ENCODE measurements around the gene FGF14.

The FGF14 gene

DNA sequence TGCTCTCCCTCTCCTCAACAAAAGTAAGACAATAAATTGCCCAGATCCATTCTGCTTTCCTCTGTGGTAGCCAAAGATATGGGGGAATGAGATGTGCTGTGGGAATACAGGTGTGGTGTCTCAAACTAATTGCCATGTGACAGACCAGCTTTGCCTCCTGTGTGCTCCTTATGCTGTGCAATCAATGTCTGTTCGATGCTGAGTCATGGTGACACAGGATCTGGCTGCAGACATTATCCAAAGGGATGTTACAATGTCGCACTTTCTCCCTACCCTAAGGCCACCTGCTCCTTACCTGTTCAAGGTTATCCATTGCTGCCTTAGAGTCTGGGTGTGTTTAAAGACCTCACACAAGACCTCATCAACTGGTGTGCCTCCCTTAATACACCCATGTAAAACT is 32.5 kb downstream of the FGF14 start:
- no peak for DNase-seq (ENCODE audit: low read depth in 2 of 3, low spot score in 1 of 3)

DNA sequence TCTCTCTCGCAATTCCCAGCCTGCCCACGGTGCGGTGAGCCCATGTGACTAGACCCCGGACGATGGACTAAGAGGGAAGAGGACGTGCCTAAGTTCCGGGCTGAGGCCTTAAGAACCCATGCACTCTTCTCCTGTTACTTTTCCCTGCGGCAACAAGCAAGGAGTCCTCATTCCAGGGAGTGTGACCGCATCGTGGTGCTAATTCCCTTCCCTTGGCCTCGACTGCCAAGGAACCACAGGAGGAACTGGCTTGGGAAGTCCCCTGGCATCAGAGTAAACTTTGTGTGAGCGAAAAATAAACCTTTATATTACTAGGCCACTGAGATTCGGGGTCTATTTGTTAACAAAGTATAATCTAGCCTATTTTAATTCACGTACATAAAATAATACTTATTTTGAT is 34.0 kb downstream of the FGF14 start:
- DNase-seq (ENCODE audit: low read depth in 2 of 3, low spot score in 1 of 3), result no peak

DNA sequence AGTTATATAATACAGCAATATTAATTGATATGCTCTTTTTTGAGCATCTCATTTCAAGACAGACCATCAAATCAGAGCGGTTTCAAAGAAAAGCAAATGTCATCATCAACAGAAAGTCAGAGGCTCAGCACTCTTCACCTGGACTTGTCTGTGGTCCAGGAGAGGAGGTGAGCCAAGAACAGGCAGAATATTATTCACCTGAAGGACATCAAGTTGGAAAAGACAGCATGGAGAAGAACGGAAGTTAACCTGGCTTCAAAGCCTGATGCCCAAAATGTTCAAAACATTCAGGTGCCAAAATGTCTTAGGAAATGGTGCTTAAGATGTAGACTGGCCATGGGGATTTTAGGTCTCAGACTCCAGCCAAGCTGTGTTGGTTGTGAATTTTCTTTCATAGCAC is 40.7 kb downstream of the FGF14 start:
- no peak for DNase-seq (ENCODE audit: low read depth in 2 of 3, low spot score in 1 of 3)

DNA sequence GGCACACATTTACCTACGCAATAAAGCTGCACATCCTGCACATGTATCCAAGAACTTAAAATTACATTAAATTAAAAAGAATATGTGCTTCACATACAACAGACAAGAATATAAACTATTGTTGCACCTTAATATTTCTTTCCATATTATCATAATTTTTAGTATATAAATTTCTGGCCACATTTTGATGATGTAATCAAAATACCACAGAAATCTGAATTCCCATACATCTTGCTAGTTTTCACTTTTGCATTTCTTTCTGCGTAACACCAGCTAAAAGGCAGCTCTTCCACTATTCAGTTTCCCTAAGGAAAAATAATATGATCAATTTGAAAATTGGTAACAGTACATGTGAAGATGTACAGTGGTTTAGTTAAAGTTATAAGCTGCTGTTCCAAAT is 42.6 kb downstream of the FGF14 start:
- no peak for DNase-seq (ENCODE audit: low read depth in 2 of 3, low spot score in 1 of 3)

DNA sequence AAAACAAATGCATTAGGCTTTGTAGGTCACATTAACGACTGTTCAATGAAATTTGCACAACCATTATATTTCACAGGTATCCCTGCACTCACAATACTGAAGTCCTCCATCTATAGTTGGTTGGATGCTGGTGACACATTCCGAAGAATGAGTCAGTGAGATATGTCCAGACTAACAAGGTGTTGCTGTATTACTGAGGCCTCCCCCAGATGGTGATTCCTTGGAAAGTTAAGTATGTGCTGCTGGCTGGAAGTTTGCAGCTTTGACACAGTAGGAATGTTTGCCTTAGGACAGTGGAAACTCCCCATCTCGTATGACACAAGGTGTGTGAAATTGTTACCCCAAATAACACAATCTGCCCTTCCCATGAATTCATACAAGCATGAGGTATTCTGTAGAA is 46.6 kb downstream of the FGF14 start:
- no peak for DNase-seq (ENCODE audit: low read depth in 2 of 3, low spot score in 1 of 3)

DNA sequence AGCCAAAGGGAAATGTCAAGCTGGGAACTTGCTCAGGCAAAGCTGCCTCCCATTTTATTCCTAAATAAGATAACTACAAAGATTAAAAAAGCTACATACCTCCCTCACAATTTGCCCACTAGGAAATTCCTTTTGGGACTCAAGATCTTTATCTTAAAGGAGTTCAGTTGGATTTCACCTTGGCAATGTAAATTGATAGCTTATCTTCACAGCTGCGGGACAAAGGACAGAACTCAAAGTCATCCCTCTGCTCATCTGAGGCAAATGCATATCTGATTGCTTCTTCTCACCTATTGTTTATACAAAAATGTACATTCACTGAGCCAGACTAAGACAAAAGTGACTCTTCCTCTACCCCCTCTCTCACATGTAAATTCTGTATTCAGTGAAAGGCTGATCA is 47.8 kb downstream of the FGF14 start:
- DNase-seq (ENCODE audit: low read depth in 2 of 3, low spot score in 1 of 3), result no peak

DNA sequence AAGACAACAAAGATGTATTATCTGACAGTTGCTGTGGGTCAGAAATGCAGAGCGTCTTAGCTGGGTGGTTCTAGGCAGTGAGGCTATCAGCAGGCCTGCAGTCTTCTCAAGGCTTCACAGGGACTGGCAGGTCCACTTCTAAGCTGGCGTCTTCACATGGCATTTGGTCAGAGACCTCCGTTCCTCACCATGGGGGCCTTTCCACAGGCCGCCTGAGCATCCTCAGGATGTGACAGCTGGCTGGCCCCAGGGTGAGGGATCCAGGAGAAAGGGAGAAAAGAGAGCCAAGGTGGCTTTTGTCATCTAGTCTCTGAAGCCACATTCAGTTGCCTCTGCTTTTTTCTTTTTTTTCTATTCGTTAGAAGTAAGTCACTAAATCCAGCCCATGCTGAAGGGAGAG is 50.3 kb downstream of the FGF14 start:
- DNase-seq (ENCODE audit: low read depth in 2 of 3, low spot score in 1 of 3), result no peak

DNA sequence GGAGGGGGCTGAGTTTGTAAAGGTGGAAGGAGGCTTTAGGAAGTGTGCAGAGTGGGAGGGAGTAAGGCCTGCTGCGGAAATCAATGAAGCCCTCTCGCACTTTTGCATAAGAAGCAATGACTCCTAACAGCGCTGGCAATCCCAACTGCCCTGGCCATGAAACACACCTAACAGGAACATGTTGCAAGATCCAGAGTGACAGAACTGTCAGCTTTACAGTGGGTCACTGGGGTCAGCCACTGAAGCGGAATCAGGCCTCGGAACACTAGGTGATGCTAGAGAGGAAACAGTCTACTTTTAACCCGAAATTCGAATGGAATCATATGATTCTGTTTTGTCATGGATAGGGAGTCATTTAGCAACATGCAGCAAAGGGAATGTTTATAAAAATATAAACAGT is 54.4 kb downstream of the FGF14 start:
- DNase-seq (ENCODE audit: low read depth in 2 of 3, low spot score in 1 of 3), result no peak

DNA sequence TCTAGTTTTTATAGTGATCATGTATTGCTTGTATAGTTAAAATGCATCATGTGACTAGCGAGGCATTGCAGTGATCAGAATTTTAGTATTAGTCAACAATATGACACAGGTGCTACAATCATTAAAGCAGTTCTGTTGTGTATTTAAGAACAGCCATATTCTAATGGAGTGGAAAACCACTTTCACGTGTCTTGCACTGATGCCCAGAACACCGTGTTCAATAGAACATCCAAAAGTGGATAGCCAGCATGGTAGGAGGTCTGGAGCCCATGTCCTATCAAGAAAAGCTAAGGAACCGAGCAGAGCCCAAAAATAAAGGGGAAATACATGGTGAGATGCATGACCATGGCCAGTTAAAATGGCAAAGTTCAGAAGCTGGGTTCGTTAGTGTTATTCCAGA is 55.1 kb downstream of the FGF14 start:
- DNase-seq (ENCODE audit: low read depth in 2 of 3, low spot score in 1 of 3), result no peak

DNA sequence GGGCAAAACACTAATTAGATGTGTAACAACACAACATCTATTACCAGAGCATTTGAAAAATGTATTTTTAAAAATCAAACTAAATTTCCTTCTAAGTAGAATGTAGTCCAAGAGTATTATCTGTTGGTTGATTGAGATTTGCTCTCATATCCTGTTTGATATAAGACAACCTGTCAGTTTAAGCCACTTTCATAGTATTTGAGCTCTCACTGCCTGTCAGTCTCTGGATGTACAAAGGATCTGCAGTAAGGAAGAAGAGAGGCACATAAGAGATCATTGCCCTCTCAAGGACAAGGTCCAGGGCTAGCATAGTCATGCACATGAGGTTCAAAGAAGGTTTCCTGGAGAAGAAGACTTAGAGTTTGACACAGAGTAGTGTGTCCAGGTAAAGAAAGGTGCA is 57.4 kb downstream of the FGF14 start:
- no peak for DNase-seq (ENCODE audit: low read depth in 2 of 3, low spot score in 1 of 3)

DNA sequence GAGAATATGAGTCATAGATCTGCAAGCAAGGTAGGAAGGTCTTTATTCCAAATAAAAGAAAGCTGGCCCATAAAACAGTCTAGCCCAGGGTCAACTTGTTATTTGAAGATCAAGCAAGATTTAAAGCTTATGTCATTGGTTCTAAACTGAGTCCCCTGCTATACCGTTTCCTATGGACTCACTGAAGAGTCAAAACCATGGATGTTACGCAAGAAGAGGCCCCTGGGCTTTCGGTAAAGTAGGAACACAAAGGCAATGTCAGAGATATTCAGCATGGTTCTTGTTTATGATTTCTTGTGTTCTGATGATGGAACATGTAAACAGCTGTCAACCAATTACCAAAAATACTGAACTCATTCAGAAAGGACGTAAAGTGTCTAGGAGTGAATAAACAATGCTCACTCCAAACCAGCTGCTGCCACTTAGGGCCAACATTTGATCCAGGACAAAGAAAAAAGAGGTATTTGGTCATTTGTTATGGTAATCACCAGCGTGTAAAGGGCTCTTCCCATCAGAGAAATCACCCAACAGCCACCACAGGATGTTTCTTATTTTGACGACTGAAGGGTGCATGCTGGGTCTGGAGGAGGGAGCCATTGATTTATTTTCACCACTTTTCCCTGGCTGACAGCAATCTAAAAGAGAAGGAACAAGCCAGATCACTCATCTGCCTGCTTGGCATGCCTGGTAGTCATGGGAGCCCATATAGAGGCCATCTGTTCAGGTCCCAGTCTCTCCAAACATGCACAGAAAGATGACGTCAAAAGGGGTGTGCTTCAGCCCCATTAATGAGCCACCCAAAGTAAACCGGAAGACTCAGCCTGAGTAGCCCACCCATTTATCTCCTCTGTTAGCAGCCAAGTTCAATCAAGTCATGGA is 68.3 kb downstream of the FGF14 start:
- no peak for DNase-seq (ENCODE audit: low read depth in 2 of 3, low spot score in 1 of 3)

DNA sequence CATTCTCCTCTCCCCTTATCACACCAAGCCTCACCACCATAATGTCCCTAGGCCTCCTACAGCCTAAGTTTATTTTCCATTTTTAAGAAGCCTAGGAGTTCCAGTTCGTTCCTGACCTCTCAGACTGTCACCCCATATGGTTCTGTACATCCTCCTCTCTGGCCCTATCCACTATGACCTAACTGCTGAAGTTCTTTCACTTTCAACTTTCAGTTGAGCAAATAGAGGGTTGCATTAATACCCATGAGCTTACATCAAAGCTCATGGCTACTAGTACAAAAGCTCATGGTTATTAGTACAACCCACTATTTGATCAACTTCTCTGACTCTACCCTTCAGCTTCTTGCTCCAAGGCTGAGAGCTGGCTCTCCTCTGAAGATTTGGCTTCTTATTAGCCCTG is 72.9 kb downstream of the FGF14 start:
- DNase-seq (ENCODE audit: low read depth in 2 of 3, low spot score in 1 of 3), result no peak

DNA sequence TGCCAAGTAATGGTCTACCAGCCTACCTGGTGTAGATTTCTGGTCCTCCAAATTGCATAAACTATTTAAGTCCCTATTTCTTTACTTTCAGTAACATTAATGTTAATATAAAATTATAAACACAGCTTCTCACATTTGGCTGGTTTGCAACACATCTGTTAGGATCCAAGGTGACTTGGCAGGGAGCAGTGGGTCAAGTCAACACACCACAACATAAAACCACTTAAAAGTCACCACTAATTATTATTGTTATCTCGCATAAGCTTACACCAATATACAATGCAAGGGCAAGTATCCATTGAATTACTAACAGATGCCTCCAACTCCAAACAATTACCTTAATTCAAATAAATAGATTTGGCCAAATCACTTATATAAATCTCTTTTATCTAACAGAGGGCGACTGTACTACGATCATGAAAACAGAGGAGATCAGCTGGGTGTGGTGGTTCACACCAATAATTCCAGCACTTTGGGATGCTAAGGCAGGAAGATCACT is 74.7 kb downstream of the FGF14 start:
- no peak for DNase-seq (ENCODE audit: low read depth in 2 of 3, low spot score in 1 of 3)

DNA sequence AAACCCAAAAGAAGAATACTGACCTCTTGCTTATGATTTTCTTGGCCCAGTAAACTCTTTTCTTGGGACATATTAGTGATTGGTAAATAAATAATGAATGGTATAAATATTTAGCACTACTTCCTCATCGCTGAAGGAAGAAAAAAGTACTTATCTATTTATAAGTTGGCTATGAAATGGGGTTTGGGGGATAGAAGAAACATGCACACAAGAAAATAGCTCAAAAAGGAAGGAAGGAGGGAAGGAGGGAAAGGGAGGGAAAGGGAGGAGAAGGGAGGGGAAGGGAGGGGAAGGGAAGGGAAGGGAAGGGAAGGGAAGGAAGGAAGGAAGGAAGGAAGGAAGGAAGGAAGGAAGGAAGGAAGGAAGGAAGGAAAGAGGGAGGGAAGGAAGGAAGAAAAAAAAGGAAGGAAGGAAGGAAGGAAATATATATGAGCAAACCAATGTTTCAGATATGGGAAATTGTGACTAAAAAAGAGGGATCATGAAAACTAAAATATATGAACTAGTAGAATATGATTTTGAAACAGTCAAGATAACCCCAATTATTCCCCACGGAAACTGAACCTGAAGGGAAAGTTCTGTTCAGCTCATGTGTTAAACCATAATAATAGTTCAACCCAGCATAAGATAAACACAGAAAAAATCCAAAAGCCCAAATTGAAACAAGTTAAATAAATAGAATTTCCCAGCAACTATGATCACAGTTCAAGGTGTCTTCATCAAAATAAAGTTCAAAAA is 75.3 kb downstream of the FGF14 start:
- DNase-seq (ENCODE audit: low read depth in 2 of 3, low spot score in 1 of 3), result no peak

DNA sequence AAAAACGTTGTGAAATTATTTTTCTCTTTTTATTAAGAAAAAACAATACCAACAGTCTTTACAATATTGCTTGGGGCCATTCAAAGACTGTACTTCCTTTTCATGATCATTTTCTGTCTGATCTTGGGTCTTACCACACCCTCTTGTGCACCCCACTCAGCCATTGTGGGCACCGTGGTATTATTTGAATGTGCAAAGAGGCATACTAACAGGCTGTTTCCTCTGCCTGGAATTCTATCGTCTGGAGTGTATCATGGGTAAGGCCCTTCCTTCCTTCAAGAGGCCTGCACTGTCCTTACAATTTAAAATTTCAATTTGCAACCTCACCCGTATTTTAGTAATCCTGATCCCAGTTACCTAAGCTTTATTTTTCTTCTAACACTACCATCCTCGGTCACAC is 76.5 kb downstream of the FGF14 start:
- DNase-seq (ENCODE audit: low read depth in 2 of 3, low spot score in 1 of 3), result no peak

DNA sequence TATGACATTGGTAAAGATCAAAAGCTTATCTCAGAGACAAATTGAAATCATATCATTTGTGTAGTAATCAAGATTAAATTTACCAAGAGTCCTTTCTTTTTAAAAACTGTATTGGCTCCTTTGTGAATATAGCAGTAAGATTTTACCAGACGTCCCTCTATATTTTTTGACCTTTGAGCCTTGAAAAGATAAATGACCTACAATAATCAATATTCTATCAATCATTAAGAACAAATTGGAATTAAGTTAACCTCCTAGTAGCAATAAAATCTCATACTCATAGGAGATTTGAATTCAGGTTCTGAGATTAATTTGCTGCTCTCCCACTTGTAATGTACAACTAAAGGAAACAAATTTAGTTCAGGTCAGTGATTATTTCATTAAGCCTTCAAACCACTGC is 78.3 kb downstream of the FGF14 start:
- no peak for DNase-seq (ENCODE audit: low read depth in 2 of 3, low spot score in 1 of 3)

DNA sequence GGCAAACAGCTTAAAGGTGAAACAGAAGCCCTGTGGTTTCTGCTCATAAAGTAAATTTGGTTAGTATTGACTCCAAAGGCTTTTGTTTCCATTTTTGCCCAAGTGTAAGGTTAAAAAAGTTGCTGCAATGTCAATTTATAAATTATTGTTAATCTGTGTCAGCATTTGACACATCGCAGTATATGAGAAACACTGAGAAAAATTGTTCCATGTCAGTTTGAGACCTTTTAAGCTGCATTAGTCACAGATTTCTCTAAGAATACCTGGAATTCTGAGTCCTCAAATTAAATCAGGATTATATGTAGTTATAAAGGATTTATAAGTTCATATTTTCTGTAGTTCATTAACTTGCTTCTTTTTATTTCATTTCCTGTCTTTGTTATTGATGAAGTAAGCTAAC is 78.8 kb downstream of the FGF14 start:
- DNase-seq (ENCODE audit: low read depth in 2 of 3, low spot score in 1 of 3), result no peak

DNA sequence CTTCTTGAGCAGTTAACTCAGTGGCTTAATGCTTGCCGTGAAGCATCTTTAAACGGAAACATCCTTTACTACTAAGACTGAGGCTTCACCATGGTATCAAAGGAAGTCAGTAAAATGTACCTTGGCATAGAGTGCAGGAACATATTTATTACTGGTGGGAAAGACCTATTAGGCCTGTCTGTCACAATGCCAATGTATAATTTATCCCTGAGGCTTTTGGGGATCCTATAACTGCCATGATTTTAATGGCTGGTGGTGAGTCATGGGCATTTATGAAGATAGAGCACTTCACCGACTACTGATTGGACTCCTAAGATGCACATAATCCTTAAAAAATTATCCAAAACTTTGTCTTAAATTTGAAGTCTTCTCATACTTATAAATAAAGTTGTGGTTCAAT is 79.6 kb downstream of the FGF14 start:
- DNase-seq (ENCODE audit: low read depth in 2 of 3, low spot score in 1 of 3), result no peak

DNA sequence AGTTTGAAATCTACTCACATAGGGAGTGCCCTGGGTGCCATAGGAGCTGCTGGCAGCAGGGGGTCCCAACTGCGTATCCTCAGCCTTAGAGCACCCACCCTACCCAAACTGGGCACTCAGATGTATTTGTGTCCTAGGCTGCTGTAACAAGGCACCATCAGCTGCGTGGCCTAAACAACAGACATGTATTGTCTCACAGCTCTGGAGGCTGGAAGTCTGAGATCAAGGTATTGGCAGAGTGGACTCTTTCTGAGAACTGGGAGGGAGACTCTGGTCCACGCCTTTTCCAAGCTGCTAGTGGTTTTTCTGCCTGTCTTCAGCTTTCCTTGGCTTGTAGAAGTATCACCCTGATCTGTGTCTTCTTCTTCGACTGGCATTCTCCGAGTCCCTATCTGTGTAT is 83.6 kb downstream of the FGF14 start:
- DNase-seq (ENCODE audit: low read depth in 2 of 3, low spot score in 1 of 3), result no peak

DNA sequence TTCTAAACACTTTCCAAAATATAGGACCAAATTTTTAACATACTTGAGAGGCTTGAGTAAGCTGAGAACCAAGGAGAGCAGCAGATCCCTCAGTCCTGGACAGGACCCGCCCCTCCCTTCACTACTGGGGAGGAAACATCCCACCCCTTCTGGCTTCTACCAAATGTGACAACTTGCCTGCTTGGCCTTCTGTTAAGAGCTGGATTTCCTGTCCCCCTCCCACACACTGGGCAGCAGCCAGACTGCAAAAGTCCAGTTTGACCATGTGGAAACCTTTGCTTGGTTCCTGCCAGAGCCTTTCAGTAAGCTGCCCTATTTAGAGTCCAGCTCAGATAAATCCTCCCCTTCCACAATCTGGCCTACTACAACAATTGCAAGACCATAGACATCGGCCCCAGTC is 84.3 kb downstream of the FGF14 start:
- DNase-seq (ENCODE audit: low read depth in 2 of 3, low spot score in 1 of 3), result no peak

DNA sequence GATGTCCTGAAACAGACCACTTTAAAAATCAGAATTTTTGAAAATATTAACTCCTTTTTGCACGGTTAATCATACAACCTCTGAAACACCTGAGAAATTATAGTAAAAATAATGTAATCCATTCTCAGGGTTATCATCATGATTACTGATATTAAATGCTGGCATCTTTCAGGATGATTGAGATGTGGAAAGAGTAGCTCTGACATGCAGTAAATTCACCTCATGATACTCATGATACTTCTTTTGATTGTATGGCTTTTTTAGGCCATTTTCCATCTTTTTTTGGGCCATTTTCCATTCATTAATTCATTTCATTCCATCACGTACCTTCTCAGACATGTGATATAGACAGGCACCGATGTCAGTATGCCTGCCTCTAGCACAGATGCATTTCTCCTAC is 85.1 kb downstream of the FGF14 start:
- DNase-seq (ENCODE audit: low read depth in 2 of 3, low spot score in 1 of 3), result no peak

DNA sequence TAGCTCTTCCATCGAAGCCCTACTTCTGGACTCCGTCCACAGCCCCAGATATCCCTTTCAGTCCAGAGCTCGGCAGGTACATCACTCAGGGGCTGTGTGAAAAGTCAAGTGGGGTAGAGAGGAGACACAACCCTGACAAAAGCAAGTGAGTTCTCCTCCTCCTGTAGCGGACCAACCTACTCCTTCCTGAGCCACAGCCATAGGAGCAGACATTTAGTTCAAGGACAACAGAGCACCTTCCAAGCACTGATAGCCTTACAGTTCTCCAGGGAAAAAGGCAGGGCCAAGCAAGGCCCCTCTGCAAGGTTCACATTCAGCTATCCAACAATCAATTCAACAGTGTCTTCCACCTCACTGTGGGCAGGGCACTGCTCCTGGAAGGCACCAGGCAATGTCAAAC is 89.0 kb downstream of the FGF14 start:
- DNase-seq (ENCODE audit: low read depth in 2 of 3, low spot score in 1 of 3), result no peak

DNA sequence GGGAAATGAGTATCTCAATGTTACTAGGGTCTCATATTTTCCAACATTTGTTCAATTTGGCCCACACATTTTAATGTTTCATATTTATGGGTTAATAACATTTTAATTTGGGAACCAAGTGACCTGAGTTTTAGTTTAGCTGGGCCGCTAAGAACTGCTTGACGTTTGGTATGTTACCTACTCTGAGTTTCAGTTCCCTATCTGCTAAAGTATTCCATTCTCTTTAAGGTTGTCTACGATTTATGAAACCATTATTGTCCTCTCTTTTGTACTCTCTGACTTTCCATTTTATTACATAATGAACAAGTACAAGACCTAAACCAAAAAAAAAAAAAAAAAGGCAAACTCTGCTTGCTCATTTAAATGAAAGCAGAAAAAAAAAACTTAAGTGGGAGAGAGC is 89.9 kb downstream of the FGF14 start:
- no peak for DNase-seq (ENCODE audit: low read depth in 2 of 3, low spot score in 1 of 3)
